Stimulated activated naive CD4-positive, alpha-beta T cell (primary cell): ENCODE data around the gene ACSF3.

ENCODE experiments used
- DNase-seq, 6 experiments: peaks; one replicate each; lab custom pipeline; 2025; lab: John Stamatoyannopoulos, UW

The ACSF3 gene

DNA sequence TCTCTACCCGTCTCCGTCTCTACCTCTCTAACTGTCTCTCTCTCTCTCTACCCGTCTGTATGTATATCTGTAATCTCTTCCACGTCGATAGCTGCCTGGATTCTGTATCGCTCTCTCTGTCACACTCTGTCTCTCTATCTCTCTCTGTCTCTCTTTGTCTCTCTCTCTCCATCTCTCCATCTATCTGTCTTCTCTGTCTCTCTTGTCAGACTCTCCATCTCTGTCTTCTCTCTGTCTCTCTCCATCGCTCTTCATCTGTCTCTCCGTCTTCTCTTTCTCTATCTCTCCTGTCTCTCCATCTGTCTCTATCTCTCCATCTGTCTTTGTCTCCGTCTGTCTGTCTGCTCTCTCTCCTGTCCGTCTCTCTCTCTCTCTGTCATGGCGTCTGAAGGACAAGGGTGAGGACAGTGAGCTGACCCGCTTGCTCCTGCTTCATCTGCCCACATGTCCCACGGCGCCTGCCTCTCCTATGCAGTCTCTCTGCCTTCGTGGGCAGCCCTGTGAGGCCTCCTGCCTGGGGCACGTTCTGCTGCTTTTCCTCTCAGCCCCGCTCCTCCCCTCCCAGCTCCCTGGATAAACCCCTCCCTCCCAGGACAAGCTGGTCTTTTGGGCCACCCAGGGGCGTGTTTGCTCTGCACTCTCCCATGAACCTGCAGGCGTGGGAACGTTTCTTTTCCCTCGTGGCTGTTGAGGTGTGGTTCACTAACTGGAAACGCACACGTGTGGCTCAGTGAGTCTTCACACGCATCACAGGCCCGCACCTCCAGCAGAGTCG, 18.9 kb downstream of the ACSF3 start:
- no peak for DNase-seq

GRCh38 chr16:89113152-89113547, 19.5 kb downstream of the ACSF3 start:
- no peak for DNase-seq

GRCh38 chr16:89113661-89114060, 20.0 kb downstream of the ACSF3 start:
- DNase-seq, result no peak

GRCh38 chr16:89114159-89114981, 20.7 kb downstream of the ACSF3 start:
- peak in 1 of 6 experiments; percentile 52 for DNase-seq

GRCh38 chr16:89115216-89115861, 21.7 kb downstream of the ACSF3 start:
- peak; percentile 87 to 97 (median 91) for DNase-seq

GRCh38 chr16:89116341-89117226, 22.9 kb downstream of the ACSF3 start:
- DNase-seq, result no peak

DNA sequence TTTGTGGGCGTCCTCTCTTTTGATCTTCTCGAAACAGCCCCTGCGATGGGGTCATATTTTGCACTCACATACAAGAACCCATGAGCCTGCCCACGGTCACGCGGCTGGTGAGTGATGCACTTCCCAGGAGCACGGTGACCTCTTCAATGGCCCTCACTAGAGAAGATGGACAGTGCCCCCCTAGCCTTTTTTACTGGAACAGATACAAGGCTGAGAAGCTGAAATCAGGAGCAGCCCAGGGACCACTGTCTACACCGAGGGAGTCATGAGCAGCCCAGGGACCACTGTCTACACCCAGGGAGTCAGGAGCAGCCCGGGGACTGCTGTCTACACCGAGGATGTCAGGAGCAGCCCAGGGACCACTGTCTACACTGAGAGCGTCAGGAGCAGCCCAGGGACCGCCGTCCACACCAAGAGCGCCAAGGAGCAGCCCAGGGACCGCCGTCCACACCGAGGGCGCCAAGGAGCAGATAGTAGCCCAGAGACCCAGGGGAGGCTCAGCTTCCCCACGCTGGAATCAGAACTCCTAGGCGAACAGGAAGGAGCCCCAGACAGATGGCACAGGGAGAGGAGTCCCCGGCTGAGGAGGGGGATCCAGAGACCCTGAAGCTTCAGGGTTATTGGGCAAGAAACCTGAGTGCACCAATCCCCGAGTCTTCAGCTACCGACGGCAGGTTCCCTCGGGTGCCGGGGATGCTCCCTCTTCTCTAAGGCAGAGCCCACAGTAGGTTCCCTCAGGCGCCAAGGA, 23.7 kb downstream of the ACSF3 start:
- no peak for DNase-seq

- DNase-seq, result no peak
Observed at GRCh38 chr16:89117975-89118289, 24.3 kb downstream of the ACSF3 start.

GRCh38 chr16:89118361-89119165, 24.9 kb downstream of the ACSF3 start:
- no peak for DNase-seq

GRCh38 chr16:89119166-89119621, 25.5 kb downstream of the ACSF3 start:
- peak in 1 of 6 experiments; percentile 14 for DNase-seq

- DNase-seq, result no peak
Observed at GRCh38 chr16:89119661-89120141, 26.0 kb downstream of the ACSF3 start.

DNA sequence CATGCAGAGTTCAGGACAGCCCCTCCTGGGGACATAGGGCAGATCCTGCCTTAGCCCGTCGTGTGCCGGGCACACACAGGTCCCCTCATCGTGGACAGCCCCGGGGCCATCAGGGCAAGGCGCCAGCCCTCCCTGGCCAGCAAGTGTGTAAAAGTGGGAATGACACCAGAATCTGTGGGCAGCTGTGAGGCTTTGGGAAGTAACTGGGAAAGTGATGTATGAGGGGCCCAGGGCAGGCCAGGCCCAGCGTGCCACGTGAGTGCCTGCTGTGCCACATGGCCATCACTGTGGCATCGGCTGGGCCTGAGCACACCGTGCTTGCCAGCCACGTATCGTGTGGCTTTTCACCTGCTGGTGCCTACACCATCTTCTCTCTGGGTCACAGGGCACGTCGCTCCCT, 26.6 kb downstream of the ACSF3 start:
- no peak for DNase-seq

DNA sequence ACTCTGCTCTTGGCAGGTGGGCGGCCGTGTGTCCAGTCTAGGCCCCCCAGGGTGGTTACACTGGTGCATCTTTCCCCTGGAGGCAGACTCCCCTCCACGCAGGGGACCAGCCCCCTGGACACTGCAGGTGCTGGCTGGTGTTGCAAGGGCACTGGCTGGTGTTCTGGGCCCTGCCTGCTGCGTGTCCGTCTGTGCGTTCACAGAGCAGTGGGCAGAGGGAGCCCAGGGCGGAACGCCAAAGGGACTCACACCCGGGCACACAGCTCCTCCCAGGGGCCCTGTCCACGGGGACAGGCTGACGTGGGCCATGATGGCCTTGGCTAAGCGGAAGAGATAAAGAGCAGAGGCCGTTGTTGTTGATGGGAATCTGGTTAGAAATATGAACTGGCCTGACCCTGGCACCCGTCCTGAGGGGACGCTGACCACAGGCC, 27.3 kb downstream of the ACSF3 start:
- DNase-seq, result no peak

GRCh38 chr16:89121691-89122321, 28.2 kb downstream of the ACSF3 start:
- DNase-seq, result no peak

- peak; percentile 65 to 88 (median 80) for DNase-seq
Observed at GRCh38 chr16:89122322-89122851, 28.7 kb downstream of the ACSF3 start.

DNA sequence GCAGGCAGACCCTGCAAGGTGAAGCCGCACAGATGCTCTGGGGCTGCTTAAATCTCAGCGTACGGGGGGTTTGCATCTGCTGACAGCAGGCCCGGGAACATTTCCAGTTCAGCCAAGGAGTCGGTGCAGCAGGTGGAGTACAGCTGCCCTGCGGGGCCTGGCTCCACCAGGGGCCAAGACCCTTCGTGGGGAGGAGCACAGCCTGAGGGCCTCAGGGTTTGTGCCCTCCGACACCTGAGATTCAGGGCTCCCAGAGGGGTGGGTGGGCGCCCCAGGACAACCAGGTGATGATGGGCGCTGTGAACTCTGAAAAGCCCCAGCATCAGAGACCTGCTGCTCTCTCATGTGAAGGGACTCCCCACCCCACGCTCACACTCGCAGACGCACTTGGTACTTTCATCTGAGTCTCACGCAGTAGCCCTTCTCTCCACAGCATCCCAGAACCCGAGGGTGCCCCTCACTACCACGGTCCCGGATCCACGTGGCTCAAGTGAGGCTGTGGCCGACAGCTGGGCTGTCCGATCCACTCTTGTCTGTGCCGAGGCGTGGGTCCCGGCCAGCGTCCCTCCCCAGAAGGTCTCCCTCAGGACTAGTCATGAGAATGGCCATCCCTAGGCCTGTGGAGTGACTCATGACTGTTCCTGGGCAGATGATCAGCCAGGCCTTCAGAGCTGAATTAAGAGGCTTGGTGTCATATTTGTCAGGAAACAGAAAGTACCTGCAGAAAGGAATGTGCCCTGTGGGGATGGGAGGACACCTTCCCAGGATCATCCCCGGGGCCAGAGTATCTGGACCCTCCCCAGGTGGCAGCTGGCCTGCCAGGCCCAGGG, 29.6 kb downstream of the ACSF3 start:
- DNase-seq, result no peak

GRCh38 chr16:89123831-89124100, 30.1 kb downstream of the ACSF3 start:
- DNase-seq, result no peak

GRCh38 chr16:89129378-89129777, 35.7 kb downstream of the ACSF3 start:
- no peak for DNase-seq

GRCh38 chr16:89130448-89130847, 36.8 kb downstream of the ACSF3 start:
- DNase-seq, result no peak
